HEK293T (cell line): ENCODE results near the gene ATP6V0E1.

ENCODE experiments used
- ELF4 ChIP-seq: fragments of 450-650 bp; IDR thresholded peaks from 2 replicates; pipeline ENCODE4 v1.6.1; 2017; ENCODE audit warnings: antibody characterized with exemption
- FOXM1 ChIP-seq: fragments of 450-650 bp; IDR thresholded peaks from 2 replicates; pipeline ENCODE4 v1.6.1; 2017; ENCODE audit warnings: mild to moderate bottlenecking, borderline replicate concordance
- SP1 ChIP-seq: fragments of 450-650 bp; IDR thresholded peaks from 2 replicates; pipeline ENCODE4 v1.6.1; 2017

GRCh38 chr5:172940268-172941066, 43.1 kb upstream of the ATP6V0E1 start:
- TF ChIP-seq SP1 (no peak), FOXM1 (no peak), ELF4 (no peak)
